ENCODE measurements around the gene ALG10B. TPM values are rescaled to one million over a fixed set of nuclear protein-coding genes. Genes with fewer than 3 reads are reported as not detected.
"Not testable (repeated sequence)": the region's sequence is repeated elsewhere in the genome, so short reads cannot be mapped to it uniquely, and the experiment has no call there.

The ALG10B gene
- total RNA-seq, 1 experiment from 2014 or later, result 3.3 TPM

GRCh38 chr12:38291160-38291559, 25.4 kb upstream of the ALG10B start:
- no peak overlapping the region for H3K27ac Mint-ChIP-seq
- no peak overlapping the region for H3K4me3 Mint-ChIP-seq
- ChIA-PET CTCF (no interaction called here), POLR2A (no interaction called here)
- H3K36me3 Mint-ChIP-seq, result peaks cover 65% of the 10 kb centered on the region
- peaks cover 83% of the 10 kb centered on the region for H3K9me3 Mint-ChIP-seq
- no peak for TF ChIP-seq IRF1 (CRISPR knock-in tag; IDR thresholded peaks at IDR 0.05)
- no peak for TF ChIP-seq CREM (CRISPR knock-in tag; IDR thresholded peaks at IDR 0.05)
- TF ChIP-seq GRHL2 (CRISPR knock-in tag; IDR thresholded peaks at IDR 0.05; ENCODE audit: insufficient replicate concordance, severe bottlenecking), result no peak
- no peak for TF ChIP-seq FOXK1 (CRISPR knock-in tag; IDR thresholded peaks at IDR 0.05)
- TF ChIP-seq ATF6 (CRISPR knock-in tag; IDR thresholded peaks at IDR 0.05), result no peak
- no peak for TF ChIP-seq RORB (CRISPR knock-in tag; IDR thresholded peaks at IDR 0.05)
- no peak for TF ChIP-seq AFF4 (CRISPR knock-in tag; IDR thresholded peaks at IDR 0.05; ENCODE audit: borderline replicate concordance)
- TF ChIP-seq HMGXB4 (CRISPR knock-in tag; IDR thresholded peaks at IDR 0.05), result no peak
- no peak for TF ChIP-seq JUN (CRISPR knock-in tag; IDR thresholded peaks at IDR 0.05)
- no peak for TF ChIP-seq CREB1 (CRISPR knock-in tag; IDR thresholded peaks at IDR 0.05)
- peaks cover 7% of the 10 kb centered on the region; the same call in 1 of the 2 replicates for H3K27me3 Mint-ChIP-seq (ENCODE audit: low read depth)
- DNase-seq (ENCODE audit: low spot score) (no peak), ATAC-seq (no peak)
- H3K4me1 Mint-ChIP-seq, result no peaks in the 10 kb centered on the region

- DNase-seq (ENCODE audit: low spot score); CTCF ChIA-PET; H3K27me3 Mint-ChIP-seq (ENCODE audit: low read depth); H3K4me3 Mint-ChIP-seq; H3K4me1 Mint-ChIP-seq; POLR2A ChIA-PET; ATAC-seq; H3K27ac Mint-ChIP-seq: not testable (repeated sequence)
- Mint-ChIP-seq H3K36me3 (peaks cover 49% of the 10 kb centered on the region), H3K9me3 (peaks cover 81% of the 10 kb centered on the region)
Observed at GRCh38 chr12:38302972-38303371, 13.6 kb upstream of the ALG10B start.

GRCh38 chr12:38321966-38322365, 5.4 kb downstream of the ALG10B start:
- POLR2A ChIA-PET; DNase-seq (ENCODE audit: low spot score); H3K4me3 Mint-ChIP-seq: not testable (repeated sequence)

GRCh38 chr12:38324912-38325311, 8.3 kb downstream of the ALG10B start:
- CTCF ChIA-PET, result no interaction called here

More at GRCh38 chr12:38321966-38322365, 5.4 kb downstream of the ALG10B start:
- CTCF ChIA-PET; ATAC-seq; H3K4me1 Mint-ChIP-seq; H3K36me3 Mint-ChIP-seq; H3K27me3 Mint-ChIP-seq (ENCODE audit: low read depth); H3K27ac Mint-ChIP-seq: not testable (repeated sequence)
- H3K9me3 Mint-ChIP-seq, result peaks cover 13% of the 10 kb centered on the region

More at GRCh38 chr12:38324912-38325311, 8.3 kb downstream of the ALG10B start:
- H3K27me3 Mint-ChIP-seq (ENCODE audit: low read depth), result no peaks in the 10 kb centered on the region
- no peak for DNase-seq (ENCODE audit: low spot score)
- ATAC-seq, result no peak
- POLR2A ChIA-PET, result no interaction called here
- no peaks in the 10 kb centered on the region for H3K4me1 Mint-ChIP-seq
- no peaks in the 10 kb centered on the region for H3K36me3 Mint-ChIP-seq
- H3K27ac Mint-ChIP-seq, result no peak overlapping the region
- H3K9me3 Mint-ChIP-seq, result no peaks in the 10 kb centered on the region
- TF ChIP-seq GRHL2 (CRISPR knock-in tag; IDR thresholded peaks at IDR 0.05; ENCODE audit: insufficient replicate concordance, severe bottlenecking), result no peak
- TF ChIP-seq ZBTB21 (CRISPR knock-in tag; IDR thresholded peaks at IDR 0.05; ENCODE audit: borderline replicate concordance), result no peak
- TF ChIP-seq TCF7 (CRISPR knock-in tag; IDR thresholded peaks at IDR 0.05; ENCODE audit: low read depth), result no peak
- no peak for TF ChIP-seq NR1H2 (CRISPR knock-in tag; IDR thresholded peaks at IDR 0.05)
- TF ChIP-seq MYBL2 (CRISPR knock-in tag; IDR thresholded peaks at IDR 0.05), result no peak
- no peak for TF ChIP-seq TEAD1 (CRISPR knock-in tag; IDR thresholded peaks at IDR 0.05)
- no peak overlapping the region for H3K4me3 Mint-ChIP-seq
